H1 (cell line): ENCODE measurements around the gene AQP11. TPM values are rescaled to one million over a fixed set of nuclear protein-coding genes. Genes with fewer than 3 reads are reported as not detected.

Experiments
- CTCF ChIA-PET: fragments of 300-600 bp; sonication (Branson Sonifier 250); formaldehyde crosslinking; loops from one replicate; lab custom pipeline; 2021; ENCODE audit not compliant: partially characterized antibody; lab: Charles Lee
- POLR2A ChIA-PET: fragments of 300-600 bp; sonication (Branson Sonifier 250); formaldehyde crosslinking; loops from one replicate; lab custom pipeline; 2021; ENCODE audit warnings: inconsistent platforms; ENCODE audit not compliant: partially characterized antibody; lab: Charles Lee
- DNase-seq, 2 experiments: peaks; one replicate each; pipeline versions ENCODE4 v3.0.0 to v3.0.0-alpha.2; 2010 to 2022; ENCODE audit warnings: low spot score in 2 of 2, low read depth in 1 of 2, mixed read lengths in 1 of 2
- FAIRE-seq: peaks from 2 replicates; lab custom pipeline; 2011; peaks lifted over from hg19 to GRCh38; lab: Jason Lieb, UNC
- H2AFZ ChIP-seq: 2 replicates; pipeline ENCODE4 v1.8.1; 2012; ENCODE audit warnings: low read length, inconsistent platforms
- H2AK5ac ChIP-seq: 2 replicates; pipeline ENCODE4 v1.6.1; 2013; ENCODE audit warnings: low read depth, low read length
- H2BK120ac ChIP-seq: replicated peaks from 2 replicates; pipeline ENCODE3; 2013; ENCODE audit warnings: low read depth, low read length, inconsistent platforms
- H2BK12ac ChIP-seq: 2 replicates; pipeline ENCODE4 v1.6.1; 2013; ENCODE audit warnings: low read depth, low read length
- H2BK15ac ChIP-seq: 2 replicates; pipeline ENCODE4 v1.6.1; 2013; ENCODE audit warnings: low read length
- H2BK20ac ChIP-seq: 2 replicates; pipeline ENCODE4 v1.6.1; 2013; ENCODE audit warnings: low read length
- H2BK5ac ChIP-seq: 2 replicates; pipeline ENCODE4 v1.6.1; 2013; ENCODE audit warnings: low read depth, low read length
- H3K14ac ChIP-seq: 2 replicates; pipeline ENCODE4 v1.6.1; 2013; ENCODE audit warnings: inconsistent platforms; ENCODE audit not compliant: insufficient read length
- H3K18ac ChIP-seq: 2 replicates; pipeline ENCODE4 v1.6.1; 2013; ENCODE audit warnings: low read length; ENCODE audit errors: extremely low read depth
- H3K23ac ChIP-seq: 2 replicates; pipeline ENCODE4 v1.6.1; 2013; ENCODE audit warnings: inconsistent platforms; ENCODE audit not compliant: insufficient read length
- H3K23me2 ChIP-seq: 2 replicates; pipeline ENCODE4 v1.6.1; 2013; ENCODE audit warnings: low read depth, low read length
- H3K27ac ChIP-seq: 2 replicates; pipeline ENCODE4 v1.6.1; 2011; ENCODE audit warnings: low read depth, low read length, inconsistent platforms
- H3K27me3 ChIP-seq, 4 experiments: replicated peaks in 1 of 4; 1 replicate in 1 of 4; 2 replicates in 3 of 4; pipeline versions ENCODE4 v1.6.1 to v1.8.1; 2011 to 2013; ENCODE audit warnings: low read length in 3 of 4, mild to moderate bottlenecking in 3 of 4, inconsistent platforms in 2 of 4, mixed read lengths in 2 of 4, moderate library complexity in 1 of 4; ENCODE audit not compliant: control insufficient read depth in 3 of 4, insufficient read depth in 3 of 4; ENCODE audit errors: extremely low read depth in 1 of 4
- H3K36me3 ChIP-seq, 4 experiments: 2 replicates each; pipeline versions ENCODE4 v1.6.1 to v1.8.1; 2011 to 2013; ENCODE audit warnings: mild to moderate bottlenecking in 4 of 4, low read length in 3 of 4, moderate library complexity in 2 of 4, control low read depth in 1 of 4, inconsistent platforms in 1 of 4; ENCODE audit not compliant: insufficient read depth in 4 of 4, control insufficient read depth in 2 of 4
- H3K4ac ChIP-seq: replicated peaks from 2 replicates; pipeline ENCODE3; 2013; ENCODE audit warnings: low read length, low read depth, mixed read lengths, inconsistent platforms; ENCODE audit not compliant: insufficient read length
- H3K4me1 ChIP-seq, 4 experiments: replicated peaks in 1 of 4; 1 replicate in 1 of 4; 2 replicates in 3 of 4; pipeline versions ENCODE4 v1.6.1 to v1.8.1; 2011 to 2013; ENCODE audit warnings: low read length in 3 of 4, inconsistent platforms in 2 of 4, mixed read lengths in 1 of 4; ENCODE audit not compliant: insufficient read depth in 4 of 4, control insufficient read depth in 3 of 4
- H3K4me2 ChIP-seq, 2 experiments: 2 replicates each; pipeline versions ENCODE4 v1.6.1 to v1.8.1; 2011 to 2013; ENCODE audit warnings: low read depth in 2 of 2, low read length in 2 of 2, control low read depth in 1 of 2, inconsistent platforms in 1 of 2, mild to moderate bottlenecking in 1 of 2; ENCODE audit not compliant: insufficient read depth in 1 of 2
- H3K4me3 ChIP-seq, 4 experiments: fragments of 200-600, 300-600 bp in 1 of 4; sonication (generic), shearing (Covaris generic), sonication (Bioruptor Twin) in 1 of 4; 2 replicates each; pipeline versions ENCODE4 v1.5.1 to v1.8.1; 2011 to 2016; ENCODE audit warnings: low read length in 4 of 4, low read depth in 3 of 4, control low read depth in 2 of 4, inconsistent platforms in 2 of 4, mild to moderate bottlenecking in 2 of 4, mixed read lengths in 1 of 4, moderate library complexity in 1 of 4; ENCODE audit not compliant: insufficient read depth in 2 of 4; ENCODE audit errors: extremely low read depth in 1 of 4
- H3K56ac ChIP-seq: replicated peaks from 2 replicates; pipeline ENCODE3; 2013; ENCODE audit warnings: low read depth, mild to moderate bottlenecking, mixed read lengths, low read length, inconsistent platforms; ENCODE audit not compliant: insufficient read length
- H3K79me1 ChIP-seq: 2 replicates; pipeline ENCODE4 v1.6.1; 2013; ENCODE audit warnings: low read depth, low read length, control low read depth
- H3K79me2 ChIP-seq, 2 experiments: 2 replicates each; pipeline versions ENCODE4 v1.6.1 to v1.8.1; 2012 to 2013; ENCODE audit warnings: low read length in 2 of 2, mild to moderate bottlenecking in 2 of 2, inconsistent platforms in 1 of 2; ENCODE audit not compliant: insufficient read depth in 2 of 2, control insufficient read depth in 1 of 2
- H3K9ac ChIP-seq, 4 experiments: replicated peaks in 1 of 4; 1 replicate in 1 of 4; 2 replicates in 3 of 4; pipeline versions ENCODE4 v1.6.1 to v1.8.1; 2011 to 2013; ENCODE audit warnings: low read depth in 3 of 4, low read length in 3 of 4, control low read depth in 2 of 4, mild to moderate bottlenecking in 2 of 4, moderate library complexity in 2 of 4, inconsistent platforms in 1 of 4; ENCODE audit errors: extremely low read depth in 1 of 4
- H3K9me3 ChIP-seq, 2 experiments: 2 replicates each; pipeline versions ENCODE4 v1.6.1 to v1.8.1; 2012 to 2013; ENCODE audit warnings: mild to moderate bottlenecking in 2 of 2, moderate library complexity in 2 of 2, control low read depth in 1 of 2, inconsistent platforms in 1 of 2, low read depth in 1 of 2, low read length in 1 of 2, mixed read lengths in 1 of 2; ENCODE audit not compliant: insufficient read depth in 2 of 2
- H4K20me1 ChIP-seq, 2 experiments: replicated peaks in 1 of 2; 2 replicates each; pipeline versions ENCODE3 to v1.8.1; 2011 to 2013; ENCODE audit warnings: inconsistent platforms in 2 of 2, low read length in 2 of 2, mild to moderate bottlenecking in 1 of 2; ENCODE audit not compliant: insufficient read depth in 2 of 2, control insufficient read depth in 1 of 2
- H4K5ac ChIP-seq: 2 replicates; pipeline ENCODE4 v1.6.1; 2013; ENCODE audit warnings: low read length, low read depth, mixed read lengths, inconsistent platforms; ENCODE audit not compliant: insufficient read length
- H4K8ac ChIP-seq: 2 replicates; pipeline ENCODE4 v1.8.0; 2013; ENCODE audit warnings: mild to moderate bottlenecking, moderate library complexity, low read length, inconsistent platforms; ENCODE audit not compliant: insufficient read depth; ENCODE audit errors: extremely low read depth
- H4K91ac ChIP-seq: replicated peaks from 2 replicates; pipeline ENCODE3; 2013; ENCODE audit warnings: low read length, mixed read lengths, inconsistent platforms; ENCODE audit not compliant: insufficient read length
- BRCA1 ChIP-seq: IDR thresholded peaks from 2 replicates; pipeline ENCODE4 v1.6.1; 2012; ENCODE audit warnings: low read depth, low read length, improper control_type of control experiment
- CHD1 ChIP-seq: IDR thresholded peaks from 2 replicates; pipeline ENCODE4 v1.6.1; 2012; ENCODE audit warnings: low read depth, low read length, improper control_type of control experiment
- CTBP2 ChIP-seq: IDR thresholded peaks from 2 replicates; pipeline ENCODE4 v1.7.0; 2011; ENCODE audit warnings: borderline replicate concordance, mild to moderate bottlenecking, moderate library complexity, mixed read lengths, low read length; ENCODE audit not compliant: insufficient read depth, insufficient read length
- EP300 ChIP-seq, 2 experiments: IDR thresholded peaks; 1 replicate in 1 of 2; 2 replicates in 1 of 2; pipeline ENCODE4 v1.6.1; 2011 to 2012; ENCODE audit warnings: low read depth in 2 of 2, low read length in 2 of 2, mild to moderate bottlenecking in 2 of 2, borderline replicate concordance in 1 of 2, inconsistent platforms in 1 of 2, moderate library complexity in 1 of 2
- KDM5A ChIP-seq: fragments of 200-600 bp; IDR thresholded peaks from 2 replicates; pipeline ENCODE4 v1.7.1; 2012; ENCODE audit warnings: mild to moderate bottlenecking, low read length, inconsistent platforms, mixed read lengths
- NANOG ChIP-seq: IDR thresholded peaks from 2 replicates; pipeline ENCODE4 v1.6.1; 2011; ENCODE audit warnings: low read length, low read depth, mild to moderate bottlenecking, inconsistent platforms; ENCODE audit not compliant: insufficient read depth, poor library complexity, severe bottlenecking
- NRF1 ChIP-seq: IDR thresholded peaks from 2 replicates; pipeline ENCODE4 v1.6.1; 2011; ENCODE audit warnings: mild to moderate bottlenecking, low read depth, low read length, improper control_type of control experiment
- POLR2A ChIP-seq, 2 experiments: IDR thresholded peaks; 1 replicate in 1 of 2; 2 replicates in 1 of 2; pipeline ENCODE4 v1.6.1; 2011; ENCODE audit warnings: low read depth in 2 of 2, low read length in 2 of 2, mild to moderate bottlenecking in 2 of 2; ENCODE audit errors: control extremely low read depth in 1 of 2
- POU5F1 ChIP-seq: IDR thresholded peaks from 2 replicates; pipeline ENCODE4 v1.6.1; 2011; ENCODE audit warnings: low read depth, mild to moderate bottlenecking, low read length, moderate library complexity
- RBBP5 ChIP-seq: IDR thresholded peaks from 2 replicates; pipeline ENCODE4 v1.7.1; 2012; ENCODE audit warnings: low read depth, mild to moderate bottlenecking, inconsistent platforms, low read length, moderate library complexity, borderline replicate concordance
- SRF ChIP-seq: IDR thresholded peaks from 2 replicates; pipeline ENCODE4 v1.6.1; 2011; ENCODE audit warnings: mild to moderate bottlenecking, low read depth, low read length, moderate library complexity
- WGBS, 2 experiments: shearing (Covaris generic) in 1 of 2; methylation state at CpG; one replicate each; pipeline versions ENCODE4 v1.1.6 to v1.1.7; 2013 to 2015; ENCODE audit warnings: low lambda C conversion rate in 2 of 2, mixed read lengths in 2 of 2, inconsistent platforms in 1 of 2, low coverage in 1 of 2, missing lambda C conversion rate in 1 of 2; ENCODE audit not compliant: insufficient replicate concordance in 2 of 2, insufficient coverage in 1 of 2, insufficient read length in 1 of 2; ENCODE audit errors: extremely low coverage in 1 of 2, missing lambda C conversion rate in 1 of 2; 5-methylcytosine and 5-hydroxymethylcytosine counted together
- polyA plus RNA-seq, 7 experiments: library from polyadenylated mRNA; depleted of rRNA in 3 of 7; stranded (reverse) in 5 of 7; unstranded in 2 of 7; fragments of >200 nt in 5 of 7; fragments of 200-250 nt in 2 of 7; gene quantifications; 1 replicate in 5 of 7; 2 replicates in 1 of 7; 4 replicates in 1 of 7; pipeline versions ENCODE4 v1.2.1 to v1.2.3, GENCODE V29; 2011 to 2013; ENCODE audit warnings: missing spikeins in 2 of 7, mixed read lengths in 2 of 7
- total RNA-seq: library from RNA; stranded (reverse); fragmentation: NEBNext Ultra II Directional; extraction: Animal tissue kit (Norgen Biotek cat#: 25700); gene quantifications from 2 replicates; pipeline ENCODE4 v1.2.1, GENCODE V29; 2021
- TF ChIP-seq, protein P1 (sequence below): IDR thresholded peaks from 2 replicates; pipeline ENCODE4 v1.6.1; 2012; ENCODE audit warnings: inconsistent platforms

The AQP11 gene
- total and polyA plus RNA-seq, 2 of the 8 experiments (the other 6 are each of a cell fraction or from before 2014, with no cell fraction given): 1.1 to 1.6 TPM

DNA sequence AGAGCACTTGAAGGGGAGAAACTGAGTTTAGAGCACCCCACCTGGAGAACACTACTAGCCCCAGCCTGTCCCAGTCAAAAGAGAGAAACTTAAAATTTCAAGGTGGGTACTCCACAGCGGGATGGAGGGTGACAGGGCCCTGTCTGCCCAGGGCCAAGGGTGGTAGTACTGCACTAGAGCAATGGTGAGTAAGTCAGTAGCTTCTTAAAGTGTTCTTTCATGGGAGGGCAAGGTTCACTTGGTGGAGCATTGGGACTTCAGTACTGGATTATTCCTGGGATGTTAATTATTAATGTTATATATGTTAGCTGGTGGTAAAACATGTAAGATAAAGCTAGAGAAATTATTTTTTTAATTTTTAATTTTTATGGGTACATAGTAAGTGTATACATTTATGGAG lies 28.5 kb upstream of the AQP11 start:
- ChIA-PET POLR2A (interaction anchor here (1.4 kb wide), 1 partner anchor 29 kb away, joined by 3 read pairs; no protein-coding TSS in a partner anchor), CTCF (interaction anchor here (1.1 to 1.3 kb wide), 2 partner anchors 9 to 90 kb away, joined by 3 to 5 read pairs; no protein-coding TSS in a partner anchor)
- H3K4ac ChIP-seq: no peak overlapping the region
- no peak overlapping the region for H3K56ac ChIP-seq
- no peaks in the 10 kb centered on the region for H4K20me1 ChIP-seq
- no peak overlapping the region for H3K4me3 ChIP-seq
- H3K9me3 ChIP-seq: no peaks in the 10 kb centered on the region
- no peak overlapping the region for H2AK5ac ChIP-seq
- FAIRE-seq (no peak), DNase-seq (no peak)
- H2BK20ac ChIP-seq: no peak overlapping the region
- WGBS, 2 experiments: 88% methylated on average over 1 of the region's 1 CpG; no CpG with 5 or more reads in 1 of the 2 experiments
- no peak overlapping the region for H2BK12ac ChIP-seq
- no peak overlapping the region for H2BK15ac ChIP-seq
- H2BK5ac ChIP-seq: no peak overlapping the region
- no peak overlapping the region for H2AFZ ChIP-seq
- H3K23ac ChIP-seq: no peak overlapping the region
- H3K36me3 ChIP-seq: no peaks in the 10 kb centered on the region
- no peaks in the 10 kb centered on the region for H3K4me1 ChIP-seq
- no peak overlapping the region for H3K14ac ChIP-seq
- H3K27ac ChIP-seq: no peak overlapping the region
- no peak overlapping the region for H3K9ac ChIP-seq
- no peaks in the 10 kb centered on the region for H3K79me2 ChIP-seq
- H3K27me3 ChIP-seq: no peaks in the 10 kb centered on the region
- H3K18ac ChIP-seq: no peak overlapping the region
- H3K4me2 ChIP-seq: no peak overlapping the region
- H4K91ac ChIP-seq: no peak overlapping the region
- H2BK120ac ChIP-seq: no peak overlapping the region
- H3K79me1 ChIP-seq: no peaks in the 10 kb centered on the region
- H4K8ac ChIP-seq: no peak overlapping the region
- H4K5ac ChIP-seq: no peak overlapping the region
- no peaks in the 10 kb centered on the region for H3K23me2 ChIP-seq
- TF ChIP-seq SRF (no peak), CTBP2 (no peak), POLR2A (IDR thresholded peaks at IDR 0.05; ENCODE audit: control extremely low read depth in 1 of 2, low read depth in 2 of 2, low read length in 2 of 2) (no peak), CHD1 (no peak), BRCA1 (no peak), KDM5A (no peak), EP300 (IDR thresholded peaks at IDR 0.05; ENCODE audit: borderline replicate concordance in 1 of 2, low read depth in 2 of 2, low read length in 2 of 2) (no peak), NRF1 (no peak), POU5F1 (no peak), RBBP5 (no peak), NANOG (no peak)
- TF ChIP-seq, protein P1, sequence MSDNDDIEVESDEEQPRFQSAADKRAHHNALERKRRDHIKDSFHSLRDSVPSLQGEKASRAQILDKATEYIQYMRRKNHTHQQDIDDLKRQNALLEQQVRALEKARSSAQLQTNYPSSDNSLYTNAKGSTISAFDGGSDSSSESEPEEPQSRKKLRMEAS: no peak
